Gastrocnemius medialis (tissue), 4 donors: ENCODE results near the gene CPA4.

ENCODE experiments used
- POLR2A ChIP-seq, 2 donors: fragments of 450-650 bp; IDR thresholded peaks; one replicate each; pipeline ENCODE4 v1.6.1; 2017; ENCODE audit warnings: antibody characterized with exemption in 2 of 2, mild to moderate bottlenecking in 2 of 2, moderate library complexity in 2 of 2
- TF ChIP-seq, protein P1 (sequence below), 5 experiments: fragments of 450-650 bp in 3 of 5; fragments of 200-600 bp in 2 of 5; sonication (generic) in 2 of 5; IDR thresholded peaks in 4 of 5; conservative IDR thresholded peaks in 1 of 5; 1 replicate in 4 of 5; 2 replicates in 1 of 5; pipeline ENCODE4 v1.5.1; 2016 to 2019; ENCODE audit warnings: antibody characterized with exemption in 5 of 5, mild to moderate bottlenecking in 3 of 5, moderate library complexity in 3 of 5

DNA sequence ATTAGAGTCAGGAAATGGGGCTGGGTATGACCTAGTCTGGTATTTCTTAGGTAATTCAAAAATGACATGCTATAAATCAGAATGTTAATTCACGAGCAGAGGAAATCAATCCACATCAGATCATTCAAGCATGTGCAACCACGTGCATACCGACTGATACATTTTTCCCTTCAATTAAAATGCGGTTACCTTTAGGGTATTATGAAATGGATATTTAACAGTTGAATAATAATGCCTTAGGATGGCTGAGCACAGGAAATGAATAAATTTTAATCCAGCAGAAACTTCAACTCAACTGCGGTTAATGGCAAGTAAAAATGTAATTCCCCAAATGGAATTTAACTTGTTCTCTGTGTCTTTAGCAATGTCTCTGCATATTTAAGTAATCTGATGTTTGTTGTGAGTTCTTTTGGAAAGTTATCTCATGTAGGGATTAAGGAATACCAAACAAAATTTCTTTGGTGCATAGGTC, 17.1 kb upstream of the CPA4 start:
- TF ChIP-seq POLR2A (IDR thresholded peaks at IDR 0.05) = no peak
- TF ChIP-seq, protein P1, sequence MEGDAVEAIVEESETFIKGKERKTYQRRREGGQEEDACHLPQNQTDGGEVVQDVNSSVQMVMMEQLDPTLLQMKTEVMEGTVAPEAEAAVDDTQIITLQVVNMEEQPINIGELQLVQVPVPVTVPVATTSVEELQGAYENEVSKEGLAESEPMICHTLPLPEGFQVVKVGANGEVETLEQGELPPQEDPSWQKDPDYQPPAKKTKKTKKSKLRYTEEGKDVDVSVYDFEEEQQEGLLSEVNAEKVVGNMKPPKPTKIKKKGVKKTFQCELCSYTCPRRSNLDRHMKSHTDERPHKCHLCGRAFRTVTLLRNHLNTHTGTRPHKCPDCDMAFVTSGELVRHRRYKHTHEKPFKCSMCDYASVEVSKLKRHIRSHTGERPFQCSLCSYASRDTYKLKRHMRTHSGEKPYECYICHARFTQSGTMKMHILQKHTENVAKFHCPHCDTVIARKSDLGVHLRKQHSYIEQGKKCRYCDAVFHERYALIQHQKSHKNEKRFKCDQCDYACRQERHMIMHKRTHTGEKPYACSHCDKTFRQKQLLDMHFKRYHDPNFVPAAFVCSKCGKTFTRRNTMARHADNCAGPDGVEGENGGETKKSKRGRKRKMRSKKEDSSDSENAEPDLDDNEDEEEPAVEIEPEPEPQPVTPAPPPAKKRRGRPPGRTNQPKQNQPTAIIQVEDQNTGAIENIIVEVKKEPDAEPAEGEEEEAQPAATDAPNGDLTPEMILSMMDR (IDR thresholded peaks at IDR 0.05 in 4 of 5, conservative IDR thresholded peaks at IDR 0.05 in 1 of 5) = no peak
